Transverse colon (tissue), 4 donors: ENCODE results near the gene ATP5PD. TPM values are rescaled to one million over a fixed set of nuclear protein-coding genes. Genes with fewer than 3 reads are reported as not detected.
A peak's percentile ranks its signal among the peaks of the same experiment; 100 is the strongest.
"Not testable (repeated sequence)": the region's sequence is repeated elsewhere in the genome, so short reads cannot be mapped to it uniquely, and the experiment has no call there.

ENCODE experiments used
- DNase-seq: peaks from one replicate; pipeline ENCODE4 v3.0.0-alpha.2; 2019
- H3K27ac ChIP-seq, 4 donors: fragments of 200-600 bp; sonication (generic); 2 replicates each; pipeline ENCODE4 v1.5.1; 2016 to 2018; ENCODE audit warnings: inconsistent platforms in 4 of 4
- H3K27me3 ChIP-seq: fragments of 200-600 bp; sonication (generic); 2 replicates; pipeline ENCODE4 v1.5.1; 2017; ENCODE audit warnings: inconsistent platforms
- H3K36me3 ChIP-seq, 4 donors: fragments of 200-600 bp; sonication (generic); 2 replicates each; pipeline ENCODE4 v1.5.1; 2017 to 2019; ENCODE audit warnings: inconsistent platforms in 4 of 4
- H3K4me1 ChIP-seq, 4 donors: fragments of 200-600 bp; sonication (generic); 2 replicates each; pipeline ENCODE4 v1.5.1; 2017 to 2020; ENCODE audit warnings: inconsistent platforms in 4 of 4
- H3K4me3 ChIP-seq, 4 donors: fragments of 200-600 bp; sonication (generic); 1 replicate in 1 of 4; 2 replicates in 3 of 4; pipeline versions ENCODE4 v1.5.1 to v1.6.1; 2017 to 2019; ENCODE audit warnings: inconsistent platforms in 4 of 4
- H3K9me3 ChIP-seq, 2 donors: fragments of 200-600 bp; sonication (generic); 2 replicates each; pipeline ENCODE4 v1.5.1; 2017 to 2019; ENCODE audit warnings: inconsistent platforms in 2 of 2
- CTCF ChIP-seq, 5 experiments: fragments of 200-600 bp in 3 of 5; fragments of 450-650 bp in 2 of 5; sonication (generic) in 3 of 5; IDR thresholded peaks; 1 replicate in 2 of 5; 2 replicates in 3 of 5; pipeline ENCODE4 v1.5.1; 2016 to 2017; ENCODE audit warnings: antibody characterized with exemption in 5 of 5, inconsistent platforms in 3 of 5, mild to moderate bottlenecking in 2 of 5, moderate library complexity in 1 of 5
- EP300 ChIP-seq: sonication (generic); formaldehyde crosslinking; IDR thresholded peaks from one replicate; pipeline ENCODE4 v1.6.1; 2017; ENCODE audit warnings: antibody characterized with exemption, low read depth
- POLR2A ChIP-seq: fragments of 450-650 bp; IDR thresholded peaks from one replicate; pipeline ENCODE4 v1.6.1; 2016; ENCODE audit warnings: antibody characterized with exemption, mild to moderate bottlenecking, moderate library complexity
- POLR2AphosphoS5 ChIP-seq, 3 donors: sonication (generic); formaldehyde crosslinking; IDR thresholded peaks; one replicate each; pipeline ENCODE4 v1.6.1; 2016; ENCODE audit warnings: antibody characterized with exemption in 3 of 3
- WGBS, 2 donors: methylation state at CpG; one replicate each; pipeline ENCODE4 v1.1.5; 2018; ENCODE audit warnings: low coverage in 1 of 2; 5-methylcytosine and 5-hydroxymethylcytosine counted together
- in situ Hi-C, 4 donors: fragments of 200-750 bp; cut with MboI; loops; one replicate each; pipeline versions ENCODE4 v1.15.0 to v1.15.1; 2017; ENCODE audit warnings: low sequenced_read_pairs in 3 of 4, low pct_ligation_motif_present in 1 of 4, low pct_unique_long_range_greater_than_20kb in 1 of 4
- intact Hi-C: fragments of 100-400 bp; cut with DNase I; formaldehyde crosslinking; loops from one replicate; pipeline ENCODE4 v1.15.1; 2023; ENCODE audit warnings: low total_unique reads
- total RNA-seq, 4 donors: library from RNA; depleted of rRNA; stranded (reverse); fragments of >200 nt; gene quantifications; one replicate each; pipeline ENCODE4 v1.1.0, GENCODE V29; 2016

Gene ATP5PD
- total RNA-seq, 4 donors from 2014 or later = 75.2 to 373 (median 245) TPM

GRCh38 chr17:75048249-75048878, 1.6 kb upstream of the ATP5PD start:
- Histone ChIP-seq H3K27me3 (no peaks in the 10 kb centered on the region), H3K27ac (peak overlapping the region; percentile 93 to 99 (median 98)), H3K4me1 (peaks cover 12 to 30% (median 23%) of the 10 kb centered on the region in 4 donors), H3K4me3 (peak overlapping the region in 2 of 4 donors; percentile 66 to 98), H3K36me3 (peaks cover 0 to 12% (median 6%) of the 10 kb centered on the region in 4 donors), H3K9me3 (no peaks in the 10 kb centered on the region)
- intact Hi-C loops (no loop called here), in situ Hi-C loops (no loop called here)
- no peak for DNase-seq
- TF ChIP-seq POLR2AphosphoS5 (IDR thresholded peaks at IDR 0.05) (no peak), POLR2A (no peak), CTCF (IDR thresholded peaks at IDR 0.05) (no peak), EP300 (no peak)
- WGBS, 2 donors = 32 to 41% methylated on average over 5 of the region's 5 CpGs

GRCh38 chr17:75047398-75048098, 779 bp upstream of the ATP5PD start:
- Histone ChIP-seq H3K27me3 (no peaks in the 10 kb centered on the region), H3K4me1 (peaks cover 12 to 30% (median 23%) of the 10 kb centered on the region in 4 donors), H3K36me3 (peaks cover 0 to 6% (median 2%) of the 10 kb centered on the region in 4 donors), H3K4me3 (peak overlapping the region; percentile 66 to 98 (median 82)), H3K9me3 (no peaks in the 10 kb centered on the region), H3K27ac (peak overlapping the region; percentile 93 to 99 (median 98))
- in situ Hi-C loops = no loop called here
- WGBS, 2 donors = 1% methylated on average over 26 of the region's 38 CpGs; no CpG with 5 or more reads in 1 of the 2 donors
- intact Hi-C loops = no loop called here
- DNase-seq = peak; percentile 51
- TF ChIP-seq EP300 = no peak
- TF ChIP-seq POLR2A = no peak
- no peak for TF ChIP-seq POLR2AphosphoS5 (IDR thresholded peaks at IDR 0.05)

GRCh38 chr17:75045946-75046406, 793 bp downstream of the ATP5PD start:
- intact Hi-C loops, H3K9me3 ChIP-seq, DNase-seq, H3K27me3 ChIP-seq, in situ Hi-C loops: not testable (repeated sequence)
- Histone ChIP-seq H3K36me3 (peaks cover 0 to 12% (median 4%) of the 10 kb centered on the region in 4 donors), H3K4me1 (peaks cover 12 to 30% (median 23%) of the 10 kb centered on the region in 4 donors), H3K4me3 (peak overlapping the region; percentile 66 to 98 (median 78)), H3K27ac (peak overlapping the region; percentile 93 to 99 (median 98))
- WGBS, 2 donors = 23 to 70% methylated on average over 5 to 25 of the region's 25 CpGs

GRCh38 chr17:75044716-75045115, 2.1 kb downstream of the ATP5PD start:
- no peaks in the 10 kb centered on the region for H3K27me3 ChIP-seq
- TF ChIP-seq CTCF (IDR thresholded peaks at IDR 0.05) = no peak
- intact Hi-C loops = no loop called here
- no peaks in the 10 kb centered on the region for H3K9me3 ChIP-seq
- H3K4me3 ChIP-seq = no peak overlapping the region
- DNase-seq = no peak
- in situ Hi-C loops = no loop called here
- 86 to 100% methylated on average over 1 to 7 of the region's 7 CpGs for WGBS, 2 donors
- peaks cover 0 to 25% (median 10%) of the 10 kb centered on the region in 4 donors for H3K36me3 ChIP-seq
- H3K4me1 ChIP-seq = peaks cover 12 to 30% (median 23%) of the 10 kb centered on the region in 4 donors
- H3K27ac ChIP-seq = no peak overlapping the region

- DNase-seq, intact Hi-C loops, H3K9me3 ChIP-seq, H3K4me3 ChIP-seq, in situ Hi-C loops, H3K27me3 ChIP-seq, H3K27ac ChIP-seq: not testable (repeated sequence)
- peaks cover 0 to 34% (median 15%) of the 10 kb centered on the region in 4 donors for H3K36me3 ChIP-seq
- H3K4me1 ChIP-seq = peaks cover 12 to 23% (median 21%) of the 10 kb centered on the region in 4 donors
- 60 to 65% methylated on average over 2 to 5 of the region's 5 CpGs for WGBS, 2 donors
Observed at GRCh38 chr17:75043789-75044188, 3.0 kb downstream of the ATP5PD start.
